ENCODE measurements around the gene ICAM3. TPM values are rescaled to one million over a fixed set of nuclear protein-coding genes. Genes with fewer than 3 reads are reported as not detected.

ICAM3 gene
- total RNA-seq, 6 donors from 2014 or later, result 12.7 to 53.9 (median 20.5) TPM

DNA sequence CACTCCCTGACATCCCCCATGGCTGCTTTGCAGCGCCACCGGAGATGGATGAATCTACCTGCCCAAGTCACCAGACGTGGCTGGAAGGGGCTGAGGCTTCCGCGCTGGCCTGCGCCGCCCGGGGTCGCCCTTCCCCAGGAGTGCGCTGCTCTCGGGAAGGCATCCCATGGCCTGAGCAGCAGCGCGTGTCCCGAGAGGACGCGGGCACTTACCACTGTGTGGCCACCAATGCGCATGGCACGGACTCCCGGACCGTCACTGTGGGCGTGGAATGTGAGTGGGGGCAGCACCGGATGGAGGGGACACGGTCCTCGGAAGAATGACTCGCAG is 45.1 kb downstream of the ICAM3 start:
- H3K27me3 ChIP-seq, result peaks cover 0 to 43% (median 23%) of the 10 kb centered on the region in 4 donors
- no peaks in the 10 kb centered on the region for H3K36me3 ChIP-seq
- DNase-seq, result peak in 1 of 2 donors; percentile 85
- H3K27ac ChIP-seq, result no peak overlapping the region
- H3K4me1 ChIP-seq, result peaks cover 64 to 69% (median 67%) of the 10 kb centered on the region in 4 donors
- no peak overlapping the region for H3K4me3 ChIP-seq
- no peak for ATAC-seq (ENCODE audit: low FRiP score in 2 of 2)
- no peaks in the 10 kb centered on the region for H3K9me3 ChIP-seq
- 21 to 48% methylated on average over 12 to 25 of the region's 25 CpGs for WGBS, 2 donors
- TF ChIP-seq, protein P1, sequence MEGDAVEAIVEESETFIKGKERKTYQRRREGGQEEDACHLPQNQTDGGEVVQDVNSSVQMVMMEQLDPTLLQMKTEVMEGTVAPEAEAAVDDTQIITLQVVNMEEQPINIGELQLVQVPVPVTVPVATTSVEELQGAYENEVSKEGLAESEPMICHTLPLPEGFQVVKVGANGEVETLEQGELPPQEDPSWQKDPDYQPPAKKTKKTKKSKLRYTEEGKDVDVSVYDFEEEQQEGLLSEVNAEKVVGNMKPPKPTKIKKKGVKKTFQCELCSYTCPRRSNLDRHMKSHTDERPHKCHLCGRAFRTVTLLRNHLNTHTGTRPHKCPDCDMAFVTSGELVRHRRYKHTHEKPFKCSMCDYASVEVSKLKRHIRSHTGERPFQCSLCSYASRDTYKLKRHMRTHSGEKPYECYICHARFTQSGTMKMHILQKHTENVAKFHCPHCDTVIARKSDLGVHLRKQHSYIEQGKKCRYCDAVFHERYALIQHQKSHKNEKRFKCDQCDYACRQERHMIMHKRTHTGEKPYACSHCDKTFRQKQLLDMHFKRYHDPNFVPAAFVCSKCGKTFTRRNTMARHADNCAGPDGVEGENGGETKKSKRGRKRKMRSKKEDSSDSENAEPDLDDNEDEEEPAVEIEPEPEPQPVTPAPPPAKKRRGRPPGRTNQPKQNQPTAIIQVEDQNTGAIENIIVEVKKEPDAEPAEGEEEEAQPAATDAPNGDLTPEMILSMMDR (IDR thresholded peaks at IDR 0.05), result no peak
- TF ChIP-seq EP300 (IDR thresholded peaks at IDR 0.05), result no peak
- no peak for TF ChIP-seq POLR2A (IDR thresholded peaks at IDR 0.05)
- no peak for TF ChIP-seq POLR2AphosphoS5 (IDR thresholded peaks at IDR 0.05)

DNA sequence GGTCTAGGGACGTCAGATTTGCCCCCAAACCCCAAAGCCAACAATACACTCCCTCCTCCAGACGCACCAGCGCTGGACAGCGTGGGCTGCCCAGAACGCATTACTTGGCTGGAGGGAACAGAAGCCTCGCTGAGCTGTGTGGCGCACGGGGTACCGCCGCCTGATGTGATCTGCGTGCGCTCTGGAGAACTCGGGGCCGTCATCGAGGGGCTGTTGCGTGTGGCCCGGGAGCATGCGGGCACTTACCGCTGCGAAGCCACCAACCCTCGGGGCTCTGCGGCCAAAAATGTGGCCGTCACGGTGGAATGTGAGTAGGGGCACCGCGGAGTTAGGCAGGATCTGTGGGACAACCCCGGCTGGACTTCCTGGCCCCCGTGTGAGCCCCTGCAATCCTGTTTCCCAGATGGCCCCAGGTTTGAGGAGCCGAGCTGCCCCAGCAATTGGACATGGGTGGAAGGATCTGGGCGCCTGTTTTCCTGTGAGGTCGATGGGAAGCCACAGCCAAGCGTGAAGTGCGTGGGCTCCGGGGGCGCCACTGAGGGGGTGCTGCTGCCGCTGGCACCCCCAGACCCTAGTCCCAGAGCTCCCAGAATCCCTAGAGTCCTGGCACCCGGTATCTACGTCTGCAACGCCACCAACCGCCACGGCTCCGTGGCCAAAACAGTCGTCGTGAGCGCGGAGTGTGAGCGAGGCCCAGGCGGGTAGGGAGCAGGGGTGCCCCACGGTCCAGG is 45.6 kb downstream of the ICAM3 start:
- DNase-seq (peak in 1 of 2 donors; percentile 67), ATAC-seq (ENCODE audit: low FRiP score in 2 of 2) (no peak)
- Histone ChIP-seq H3K36me3 (no peaks in the 10 kb centered on the region), H3K9me3 (no peaks in the 10 kb centered on the region), H3K4me1 (peaks cover 69 to 75% (median 72%) of the 10 kb centered on the region in 4 donors), H3K27ac (no peak overlapping the region), H3K4me3 (peak overlapping the region in 1 of 4 donors; percentile 54), H3K27me3 (peaks cover 0 to 46% (median 23%) of the 10 kb centered on the region in 4 donors)
- 71% methylated on average over 11 to 48 of the region's 49 CpGs for WGBS, 2 donors
- TF ChIP-seq, protein P1 (IDR thresholded peaks at IDR 0.05), result no peak

DNA sequence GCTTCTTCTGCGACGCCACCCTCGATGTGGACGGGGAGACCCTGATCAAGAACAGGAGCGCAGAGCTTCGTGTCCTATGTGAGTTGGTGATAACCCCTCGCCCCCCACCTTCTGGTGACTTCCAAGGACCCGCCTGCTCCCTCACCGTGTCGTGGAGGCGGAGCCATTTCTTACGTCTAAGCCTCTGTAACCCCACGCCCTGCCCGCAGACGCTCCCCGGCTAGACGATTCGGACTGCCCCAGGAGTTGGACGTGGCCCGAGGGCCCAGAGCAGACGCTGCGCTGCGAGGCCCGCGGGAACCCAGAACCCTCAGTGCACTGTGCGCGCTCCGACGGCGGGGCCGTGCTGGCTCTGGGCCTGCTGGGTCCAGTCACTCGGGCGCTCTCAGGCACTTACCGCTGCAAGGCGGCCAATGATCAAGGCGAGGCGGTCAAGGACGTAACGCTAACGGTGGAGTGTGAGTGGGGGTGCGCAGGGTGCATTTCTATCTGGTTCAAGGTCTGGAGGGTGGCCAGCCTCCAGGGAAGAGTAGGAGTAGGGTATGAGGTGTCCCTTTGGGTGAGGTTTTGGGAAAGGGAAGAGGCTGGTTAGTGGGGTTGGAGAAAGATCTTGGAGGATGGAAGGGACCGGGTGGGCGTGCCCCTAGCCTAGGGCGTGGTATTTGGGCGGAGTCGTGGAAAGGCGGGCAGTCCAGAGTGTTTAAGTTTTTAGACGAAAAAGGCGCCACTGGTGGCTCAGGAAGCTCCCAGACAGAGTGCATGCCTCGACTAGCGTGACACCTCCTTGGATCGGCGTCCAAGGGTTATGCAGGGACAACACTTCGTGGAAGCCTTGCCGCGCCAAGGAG is 46.4 kb downstream of the ICAM3 start:
- H3K27me3 ChIP-seq, result peaks cover 0 to 50% (median 23%) of the 10 kb centered on the region in 4 donors

DNA sequence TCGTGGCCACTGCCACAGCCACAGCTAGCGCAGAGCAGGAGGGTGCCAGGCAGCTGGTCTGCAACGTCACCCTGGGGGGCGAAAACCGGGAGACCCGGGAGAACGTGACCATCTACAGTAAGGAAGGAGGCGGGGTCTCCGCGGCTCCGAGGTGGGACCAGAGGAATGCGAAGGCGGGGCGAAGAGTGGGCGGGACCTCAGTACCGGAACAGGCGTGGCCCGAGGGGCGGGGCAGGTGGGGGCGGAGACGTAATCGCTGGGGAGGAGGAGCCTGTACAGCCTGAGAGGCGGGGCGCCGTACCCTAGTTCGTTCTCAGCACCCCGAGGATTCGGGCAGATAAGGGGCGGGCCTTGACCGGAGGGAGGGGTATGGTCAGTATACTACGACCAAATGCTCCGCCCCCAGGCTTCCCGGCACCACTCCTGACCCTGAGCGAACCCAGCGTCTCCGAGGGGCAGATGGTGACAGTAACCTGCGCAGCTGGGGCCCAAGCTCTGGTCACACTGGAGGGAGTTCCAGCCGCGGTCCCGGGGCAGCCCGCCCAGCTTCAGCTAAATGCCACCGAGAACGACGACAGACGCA is 47.1 kb downstream of the ICAM3 start:
- WGBS, 2 donors, result 1 to 7% methylated on average over 15 to 28 of the region's 45 CpGs
- peaks cover 0 to 50% (median 23%) of the 10 kb centered on the region in 4 donors for H3K27me3 ChIP-seq
- H3K36me3 ChIP-seq, result no peaks in the 10 kb centered on the region
- DNase-seq (peak; percentile 96 to 98), ATAC-seq (ENCODE audit: low FRiP score in 2 of 2) (peak; percentile 79 to 89)
- H3K9me3 ChIP-seq, result no peaks in the 10 kb centered on the region
- peak overlapping the region in 3 of 4 donors; percentile 39 to 64 (median 54) for H3K4me3 ChIP-seq
- TF ChIP-seq POLR2AphosphoS5 (IDR thresholded peaks at IDR 0.05), result peak in 1 of 2 donors; percentile 6
- no peak for TF ChIP-seq EP300 (IDR thresholded peaks at IDR 0.05)
- peaks cover 82 to 90% (median 87%) of the 10 kb centered on the region in 4 donors for H3K4me1 ChIP-seq
- H3K27ac ChIP-seq, result peak overlapping the region; percentile 37 to 82 (median 66)

More for the DNA sequence above, 46.4 kb downstream of the ICAM3 start:
- Histone ChIP-seq H3K4me3 (peak overlapping the region; percentile 3 to 64 (median 46)), H3K4me1 (peaks cover 77 to 83% (median 80%) of the 10 kb centered on the region in 4 donors), H3K9me3 (no peaks in the 10 kb centered on the region), H3K27ac (peak overlapping the region in 2 of 4 donors; percentile 11 to 73), H3K36me3 (no peaks in the 10 kb centered on the region)
- ATAC-seq (ENCODE audit: low FRiP score in 2 of 2), result no peak
- DNase-seq, result peak; percentile 47 to 87
- TF ChIP-seq POLR2A (IDR thresholded peaks at IDR 0.05) (peak in 1 of 4 donors; percentile 48), POLR2AphosphoS5 (IDR thresholded peaks at IDR 0.05) (no peak)
- TF ChIP-seq, protein P1 (IDR thresholded peaks at IDR 0.05), result no peak
- 37 to 45% methylated on average over 28 to 40 of the region's 56 CpGs for WGBS, 2 donors
